WTC11 (cell line): ENCODE measurements around the gene CCND1. TPM values are rescaled to one million over a fixed set of nuclear protein-coding genes. Genes with fewer than 3 reads are reported as not detected.
A peak's percentile ranks its signal among the peaks of the same experiment; 100 is the strongest.

ENCODE experiments used
- ATAC-seq: fragments of 200-7000 bp; cut with Tn5 transposase; 2 replicates; pipeline ENCODE4 v1.10.0; 2021; ENCODE audit warnings: mild to moderate bottlenecking, moderate library complexity
- CTCF ChIA-PET: fragments of 300-600 bp; sonication (Branson Sonifier 250); formaldehyde crosslinking; loops from one replicate; lab custom pipeline; 2021; ENCODE audit warnings: antibody characterized with exemption; lab: Charles Lee
- POLR2A ChIA-PET: fragments of 350-600 bp; sonication (Branson Sonifier 250); formaldehyde crosslinking; loops from one replicate; lab custom pipeline; 2021; ENCODE audit warnings: antibody characterized with exemption; lab: Charles Lee
- DNase-seq: peaks from one replicate; pipeline ENCODE4 v3.0.0; 2021; ENCODE audit warnings: low spot score
- H3K27ac Mint-ChIP-seq: 2 replicates; pipeline ENCODE4 v1.8.0; 2021; ENCODE audit warnings: mixed read lengths
- H3K27me3 Mint-ChIP-seq: 2 replicates; pipeline ENCODE4 v1.8.0; 2021; ENCODE audit warnings: low read depth, mild to moderate bottlenecking, moderate library complexity, mixed read lengths
- H3K36me3 Mint-ChIP-seq: 2 replicates; pipeline ENCODE4 v1.8.0; 2021; ENCODE audit warnings: mixed read lengths
- H3K4me1 Mint-ChIP-seq: 2 replicates; pipeline ENCODE4 v1.8.0; 2022; ENCODE audit warnings: mixed read lengths
- H3K4me3 Mint-ChIP-seq: 2 replicates; pipeline ENCODE4 v1.8.0; 2021; ENCODE audit warnings: mild to moderate bottlenecking, moderate library complexity, mixed read lengths
- H3K9me3 Mint-ChIP-seq: 2 replicates; pipeline ENCODE4 v1.8.0; 2021; ENCODE audit warnings: mixed read lengths
- ATF3 ChIP-seq: sonication (generic); formaldehyde crosslinking; conservative IDR thresholded peaks from 2 replicates; pipeline ENCODE4 v1.8.1; 2022; ENCODE audit warnings: mild to moderate bottlenecking, missing genetic modification reagents
- CTCF ChIP-seq: fragments of 200-600 bp; IDR thresholded peaks from 2 replicates; pipeline ENCODE4 v1.8.0; 2022; ENCODE audit warnings: antibody characterized with exemption
- E2F5 ChIP-seq: sonication (generic); formaldehyde crosslinking; IDR thresholded peaks from 2 replicates; pipeline ENCODE4 v1.8.1; 2022; ENCODE audit warnings: mild to moderate bottlenecking, moderate library complexity, missing genetic modification reagents
- FOXK1 ChIP-seq: sonication (generic); formaldehyde crosslinking; IDR thresholded peaks from 2 replicates; pipeline ENCODE4 v1.8.0; 2022; ENCODE audit warnings: mild to moderate bottlenecking, moderate library complexity, missing genetic modification reagents
- FOXP4 ChIP-seq: sonication (generic); formaldehyde crosslinking; IDR thresholded peaks from 2 replicates; pipeline ENCODE4 v1.8.0; 2022; ENCODE audit warnings: mild to moderate bottlenecking, missing genetic modification reagents
- GTF2I ChIP-seq: fragments of 250-450 bp; sonication (Bioruptor Pico); conservative IDR thresholded peaks from 2 replicates; pipeline ENCODE4 v1.4.0; 2021; ENCODE audit warnings: mild to moderate bottlenecking
- MXD4 ChIP-seq: fragments of 250-450 bp; sonication (Bioruptor Pico); IDR thresholded peaks from 2 replicates; pipeline ENCODE4 v1.8.0; 2021; ENCODE audit warnings: mild to moderate bottlenecking, moderate library complexity, borderline replicate concordance
- NR2C2 ChIP-seq: sonication (generic); formaldehyde crosslinking; IDR thresholded peaks from 2 replicates; pipeline ENCODE4 v1.8.0; 2022; ENCODE audit warnings: mild to moderate bottlenecking, missing genetic modification reagents
- RORB ChIP-seq: fragments of 250-450 bp; sonication (Bioruptor Pico); IDR thresholded peaks from 2 replicates; pipeline ENCODE4 v1.9.0; 2021; ENCODE audit warnings: mild to moderate bottlenecking
- SP1 ChIP-seq: sonication (generic); formaldehyde crosslinking; conservative IDR thresholded peaks from 2 replicates; pipeline ENCODE4 v1.8.1; 2022; ENCODE audit warnings: missing genetic modification reagents
- TEAD4 ChIP-seq: sonication (generic); formaldehyde crosslinking; IDR thresholded peaks from 2 replicates; pipeline ENCODE4 v1.8.0; 2022; ENCODE audit warnings: mild to moderate bottlenecking, missing genetic modification reagents
- ZBTB21 ChIP-seq: sonication (generic); formaldehyde crosslinking; IDR thresholded peaks from 2 replicates; pipeline ENCODE4 v1.8.1; 2023; ENCODE audit warnings: mild to moderate bottlenecking, missing genetic modification reagents, borderline replicate concordance
- ZNF232 ChIP-seq: sonication (generic); formaldehyde crosslinking; IDR thresholded peaks from 2 replicates; pipeline ENCODE4 v1.8.0; 2022; ENCODE audit warnings: mild to moderate bottlenecking, missing genetic modification reagents
- ZNF263 ChIP-seq: sonication (generic); formaldehyde crosslinking; IDR thresholded peaks from 2 replicates; pipeline ENCODE4 v1.8.1; 2022; ENCODE audit warnings: low read depth, mild to moderate bottlenecking, moderate library complexity, missing genetic modification reagents
- ZNF281 ChIP-seq: sonication (generic); formaldehyde crosslinking; IDR thresholded peaks from 2 replicates; pipeline ENCODE4 v1.8.0; 2023; ENCODE audit warnings: mild to moderate bottlenecking, missing genetic modification reagents
- ZNF317 ChIP-seq: sonication (generic); formaldehyde crosslinking; IDR thresholded peaks from 2 replicates; pipeline ENCODE4 v1.8.1; 2023; ENCODE audit warnings: low read depth, mild to moderate bottlenecking, moderate library complexity, missing genetic modification reagents, borderline replicate concordance
- ZNF671 ChIP-seq: fragments of 250-450 bp; sonication (Bioruptor Pico); IDR thresholded peaks from 2 replicates; pipeline ENCODE4 v1.8.0; 2021; ENCODE audit warnings: mild to moderate bottlenecking
- ZSCAN18 ChIP-seq: fragments of 250-450 bp; sonication (Bioruptor Pico); IDR thresholded peaks from 2 replicates; pipeline ENCODE4 v2.1.2; 2022; ENCODE audit warnings: mild to moderate bottlenecking, moderate library complexity
- total RNA-seq: library from RNA; stranded (reverse); gene quantifications from 3 replicates; pipeline ENCODE4 v1.2.3, GENCODE V29; 2021

The CCND1 gene
- total RNA-seq, 1 experiment from 2014 or later, result 212 TPM

GRCh38 chr11:69662806-69663205 is 21.9 kb downstream of the CCND1 start:
- ATAC-seq (no peak), DNase-seq (peak; percentile 10)
- Mint-ChIP-seq H3K9me3 (no peaks in the 10 kb centered on the region), H3K27ac (0 out of 2 replicates have a peak overlapping the region, but pooled peaks have one; percentile 17), H3K27me3 (no peaks in the 10 kb centered on the region), H3K4me3 (no peak overlapping the region), H3K36me3 (peaks cover 13% of the 10 kb centered on the region; the same call in 1 of the 2 replicates), H3K4me1 (peaks cover 14% of the 10 kb centered on the region)
- ChIA-PET POLR2A (interaction anchor here (1.0 kb wide), 1 partner anchor 22 kb away, joined by 3 read pairs; no protein-coding TSS in a partner anchor), CTCF (interaction anchor here (0.9 to 5.8 kb wide), 8 partner anchors 8 to 423 kb away, joined by 3 to 34 read pairs (median 3); partner anchors contain the start of gene LTO1)
- no peak for TF ChIP-seq SP1
- TF ChIP-seq ATF3, result no peak

GRCh38 chr11:69663326-69663725 is 22.4 kb downstream of the CCND1 start:
- peak overlapping the region; percentile 17; the same call in 1 of the 2 replicates for H3K27ac Mint-ChIP-seq
- H3K36me3 Mint-ChIP-seq, result peaks cover 15% of the 10 kb centered on the region; the same call in 1 of the 2 replicates
- no peaks in the 10 kb centered on the region for H3K9me3 Mint-ChIP-seq
- no peak for TF ChIP-seq ZBTB21
- no peak for TF ChIP-seq ZNF671 (CRISPR knock-in tag)
- no peak for TF ChIP-seq TEAD4 (CRISPR knock-in tag)
- no peak for TF ChIP-seq FOXK1 (CRISPR knock-in tag)
- TF ChIP-seq ZNF263 (CRISPR knock-in tag), result no peak
- no peak for TF ChIP-seq NR2C2 (CRISPR knock-in tag)
- TF ChIP-seq ZNF281 (CRISPR knock-in tag), result no peak
- no peak for TF ChIP-seq MXD4 (CRISPR knock-in tag)
- no peak for TF ChIP-seq GTF2I (CRISPR knock-in tag)
- no peak for TF ChIP-seq ZNF232 (CRISPR knock-in tag)
- no peak for TF ChIP-seq CTCF
- TF ChIP-seq RORB, result no peak
- no peak for TF ChIP-seq E2F5 (CRISPR knock-in tag)
- TF ChIP-seq ZSCAN18, result no peak
- TF ChIP-seq ZNF317 (CRISPR knock-in tag), result no peak
- TF ChIP-seq FOXP4 (CRISPR knock-in tag), result no peak
- no peaks in the 10 kb centered on the region for H3K27me3 Mint-ChIP-seq
- POLR2A ChIA-PET, result no interaction called here
- no peak for DNase-seq
- H3K4me1 Mint-ChIP-seq, result peaks cover 9% of the 10 kb centered on the region
- ATAC-seq, result no peak
- no peak overlapping the region for H3K4me3 Mint-ChIP-seq
- CTCF ChIA-PET, result interaction anchor here (5.8 kb wide), 1 partner anchor 21 kb away, joined by 34 read pairs; no protein-coding TSS in a partner anchor
